CD4-positive, alpha-beta T cell treated with Interleukin-6 for 4 hours (primary cell): ENCODE measurements around the gene APBA2.

Experiments
- DNase-seq: peaks from one replicate; pipeline ENCODE4 v3.0.0-alpha.2; 2020; ENCODE audit warnings: mixed read lengths

The APBA2 gene

GRCh38 chr15:28897861-28898585 lies 12.2 kb downstream of the APBA2 start:
- DNase-seq = no peak

GRCh38 chr15:28899061-28899738 lies 13.4 kb downstream of the APBA2 start:
- no peak for DNase-seq

- no peak for DNase-seq
Measured at GRCh38 chr15:28900041-28900891, 14.5 kb downstream of the APBA2 start.

- DNase-seq = no peak
Measured at GRCh38 chr15:28900892-28901586, 15.3 kb downstream of the APBA2 start.

- no peak for DNase-seq
Measured at GRCh38 chr15:28901587-28901980, 15.8 kb downstream of the APBA2 start.

- DNase-seq = no peak
Measured at GRCh38 chr15:28901987-28902745, 16.4 kb downstream of the APBA2 start.

GRCh38 chr15:28902856-28903255 lies 17.1 kb downstream of the APBA2 start:
- DNase-seq = no peak

- DNase-seq = no peak
Measured at GRCh38 chr15:28903555-28903954, 17.8 kb downstream of the APBA2 start.

GRCh38 chr15:28904003-28904402 lies 18.2 kb downstream of the APBA2 start:
- DNase-seq = no peak

GRCh38 chr15:28904541-28905315 lies 19.0 kb downstream of the APBA2 start:
- no peak for DNase-seq

- DNase-seq = no peak
Measured at GRCh38 chr15:28907338-28907960, 21.7 kb downstream of the APBA2 start.

GRCh38 chr15:28909958-28910500 lies 24.3 kb downstream of the APBA2 start:
- DNase-seq = no peak

GRCh38 chr15:28911310-28911931 lies 25.6 kb downstream of the APBA2 start:
- no peak for DNase-seq

GRCh38 chr15:28912422-28912821 lies 26.6 kb downstream of the APBA2 start:
- DNase-seq = no peak

GRCh38 chr15:28913171-28913765 lies 27.5 kb downstream of the APBA2 start:
- DNase-seq = no peak

- DNase-seq = no peak
Measured at GRCh38 chr15:28914046-28914445, 28.3 kb downstream of the APBA2 start.

- DNase-seq = no peak
Measured at GRCh38 chr15:28914483-28915023, 28.8 kb downstream of the APBA2 start.

- no peak for DNase-seq
Measured at GRCh38 chr15:28915041-28915810, 29.5 kb downstream of the APBA2 start.

- DNase-seq = no peak
Measured at GRCh38 chr15:28915935-28916334, 30.2 kb downstream of the APBA2 start.
